SU-DHL-6 (cell line): ENCODE results near the gene SAMSN1.
"Not testable (repeated sequence)": the region's sequence is repeated elsewhere in the genome, so short reads cannot be mapped to it uniquely, and the experiment has no call there.

Experiments used
- H2AFZ ChIP-seq: fragments of 200-600 bp; sonication (generic); 2 replicates; pipeline ENCODE4 v1.6.1; 2014; ENCODE audit warnings: low read depth, mild to moderate bottlenecking, moderate library complexity, mixed read lengths, antibody characterized with exemption, low read length; ENCODE audit not compliant: severe bottlenecking
- H3F3A ChIP-seq: fragments of 200-600 bp; shearing (Covaris generic); 2 replicates; pipeline ENCODE4 v1.6.0; 2016; ENCODE audit warnings: antibody characterized with exemption, mild to moderate bottlenecking; ENCODE audit not compliant: insufficient read depth
- H3K27ac ChIP-seq: fragments of 200-600 bp; sonication (generic); 2 replicates; pipeline ENCODE4 v1.5.1; 2016; ENCODE audit warnings: low read depth, mild to moderate bottlenecking, low read length, moderate library complexity, mixed read lengths
- H3K27me3 ChIP-seq: fragments of 200-600 bp; sonication (generic), shearing (Covaris generic); 2 replicates; pipeline ENCODE4 v1.6.0; 2014; ENCODE audit warnings: mild to moderate bottlenecking, low read length
- H3K36me3 ChIP-seq: fragments of 200-600 bp; sonication (generic); 2 replicates; pipeline ENCODE4 v1.6.1; 2014; ENCODE audit warnings: mild to moderate bottlenecking, low read length, mixed read lengths
- H3K4me2 ChIP-seq: fragments of 300-600, 200-600 bp; shearing (Covaris generic), sonication (generic); 2 replicates; pipeline ENCODE4 v1.6.0; 2014; ENCODE audit warnings: low read length, low read depth, mild to moderate bottlenecking; ENCODE audit not compliant: poor library complexity, severe bottlenecking
- H3K4me3 ChIP-seq: fragments of 200-600 bp; sonication (generic); 2 replicates; pipeline ENCODE4 v1.5.1; 2014; ENCODE audit warnings: antibody characterized with exemption, low read length, mild to moderate bottlenecking, mixed read lengths; ENCODE audit not compliant: insufficient read depth, poor library complexity, severe bottlenecking
- H3K79me2 ChIP-seq: fragments of 200-600 bp; sonication (generic); 2 replicates; pipeline ENCODE4 v1.6.1; 2014; ENCODE audit warnings: mild to moderate bottlenecking, low read length, moderate library complexity; ENCODE audit not compliant: insufficient read depth
- H3K9ac ChIP-seq: fragments of 200-600 bp; sonication (generic); 2 replicates; pipeline ENCODE4 v1.7.0; 2014; ENCODE audit warnings: mild to moderate bottlenecking, low read length
- H3K9me2 ChIP-seq: fragments of 200-600 bp; sonication (generic); replicated peaks from 2 replicates; pipeline ENCODE4 v1.6.1; 2014; ENCODE audit warnings: low read length; ENCODE audit not compliant: insufficient read depth
- H3K9me3 ChIP-seq: fragments of 200-600 bp; sonication (generic); 2 replicates; pipeline ENCODE4 v1.6.1; 2014; ENCODE audit warnings: low read length, mixed read lengths; ENCODE audit not compliant: insufficient read depth
- H4K20me1 ChIP-seq: fragments of 200-600 bp; sonication (generic); 2 replicates; pipeline ENCODE4 v1.6.1; 2014; ENCODE audit warnings: low read depth, mild to moderate bottlenecking, antibody characterized with exemption, low read length, moderate library complexity, mixed read lengths
- EZH2phosphoT487 ChIP-seq: fragments of 200-600 bp; sonication (generic), shearing (Covaris generic); conservative IDR thresholded peaks from 2 replicates; pipeline ENCODE4 v1.6.1; 2018; ENCODE audit warnings: mild to moderate bottlenecking, antibody characterized with exemption, low read length, moderate library complexity, mixed read lengths
- TF ChIP-seq, protein P1 (sequence below): fragments of 200-600 bp; sonication (generic); IDR thresholded peaks from one replicate; pipeline ENCODE4 v1.5.1; 2017; ENCODE audit warnings: antibody characterized with exemption, mild to moderate bottlenecking, low read length, moderate library complexity; ENCODE audit not compliant: insufficient read depth, poor library complexity, severe bottlenecking

SAMSN1 gene

DNA sequence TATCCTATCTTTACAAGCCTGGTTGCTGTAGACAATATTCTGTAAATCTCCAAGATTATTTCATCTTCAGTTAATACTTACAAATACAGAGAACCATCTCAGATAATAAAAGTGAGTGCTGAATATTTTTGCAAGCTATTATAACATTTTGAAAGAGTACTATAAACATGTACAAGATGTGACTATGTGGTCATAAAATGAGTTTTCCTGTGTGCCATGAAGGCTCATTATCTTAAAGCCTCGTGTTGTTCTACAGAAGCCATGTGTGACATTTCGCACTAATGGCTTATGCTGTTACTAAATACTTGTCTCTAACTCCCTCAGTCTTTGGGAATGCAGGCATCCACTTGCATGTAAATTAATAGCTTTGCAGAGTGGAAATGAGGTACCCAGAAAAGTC, 48.3 kb downstream of the SAMSN1 start:
- H3K27ac ChIP-seq: no peak overlapping the region
- no peaks in the 10 kb centered on the region for H3F3A ChIP-seq
- no peaks in the 10 kb centered on the region for H4K20me1 ChIP-seq
- H2AFZ ChIP-seq: no peak overlapping the region
- TF ChIP-seq, protein P1, sequence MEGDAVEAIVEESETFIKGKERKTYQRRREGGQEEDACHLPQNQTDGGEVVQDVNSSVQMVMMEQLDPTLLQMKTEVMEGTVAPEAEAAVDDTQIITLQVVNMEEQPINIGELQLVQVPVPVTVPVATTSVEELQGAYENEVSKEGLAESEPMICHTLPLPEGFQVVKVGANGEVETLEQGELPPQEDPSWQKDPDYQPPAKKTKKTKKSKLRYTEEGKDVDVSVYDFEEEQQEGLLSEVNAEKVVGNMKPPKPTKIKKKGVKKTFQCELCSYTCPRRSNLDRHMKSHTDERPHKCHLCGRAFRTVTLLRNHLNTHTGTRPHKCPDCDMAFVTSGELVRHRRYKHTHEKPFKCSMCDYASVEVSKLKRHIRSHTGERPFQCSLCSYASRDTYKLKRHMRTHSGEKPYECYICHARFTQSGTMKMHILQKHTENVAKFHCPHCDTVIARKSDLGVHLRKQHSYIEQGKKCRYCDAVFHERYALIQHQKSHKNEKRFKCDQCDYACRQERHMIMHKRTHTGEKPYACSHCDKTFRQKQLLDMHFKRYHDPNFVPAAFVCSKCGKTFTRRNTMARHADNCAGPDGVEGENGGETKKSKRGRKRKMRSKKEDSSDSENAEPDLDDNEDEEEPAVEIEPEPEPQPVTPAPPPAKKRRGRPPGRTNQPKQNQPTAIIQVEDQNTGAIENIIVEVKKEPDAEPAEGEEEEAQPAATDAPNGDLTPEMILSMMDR: no peak
- TF ChIP-seq EZH2phosphoT487: no peak
- peaks cover 44% of the 10 kb centered on the region for H3K36me3 ChIP-seq
- no peak overlapping the region for H3K4me2 ChIP-seq
- H3K9me3 ChIP-seq: no peaks in the 10 kb centered on the region
- no peak overlapping the region for H3K4me3 ChIP-seq
- no peaks in the 10 kb centered on the region for H3K79me2 ChIP-seq
- H3K27me3 ChIP-seq: no peaks in the 10 kb centered on the region
- no peak overlapping the region for H3K9ac ChIP-seq
- no peaks in the 10 kb centered on the region for H3K9me2 ChIP-seq

DNA sequence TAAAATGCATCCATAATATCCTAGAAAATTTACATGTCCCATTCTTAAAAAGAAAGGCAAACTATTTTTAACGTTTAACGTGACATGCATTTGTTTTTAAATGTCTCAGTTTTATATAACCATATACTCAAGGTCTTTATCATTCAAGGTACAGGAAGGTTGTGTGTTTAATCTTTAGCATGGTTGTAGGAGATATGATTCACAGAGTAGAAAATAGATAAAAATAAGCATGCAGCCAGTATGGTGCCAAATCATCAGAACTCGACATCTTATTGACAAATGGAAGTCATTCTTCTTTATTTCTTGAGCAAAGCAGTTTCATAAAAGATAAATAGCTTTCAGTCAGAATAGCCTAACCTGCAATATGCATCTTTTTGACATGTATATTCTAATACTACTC, 51.0 kb downstream of the SAMSN1 start:
- Histone ChIP-seq H3K27ac (no peak overlapping the region), H3F3A (no peaks in the 10 kb centered on the region), H3K9ac (no peak overlapping the region), H3K9me2 (no peaks in the 10 kb centered on the region), H3K9me3 (no peaks in the 10 kb centered on the region), H4K20me1 (no peaks in the 10 kb centered on the region), H3K79me2 (no peaks in the 10 kb centered on the region), H3K4me3 (no peak overlapping the region), H3K4me2 (no peak overlapping the region), H2AFZ (no peak overlapping the region), H3K27me3 (no peaks in the 10 kb centered on the region), H3K36me3 (peaks cover 35% of the 10 kb centered on the region)
- TF ChIP-seq, protein P1: no peak
- no peak for TF ChIP-seq EZH2phosphoT487

DNA sequence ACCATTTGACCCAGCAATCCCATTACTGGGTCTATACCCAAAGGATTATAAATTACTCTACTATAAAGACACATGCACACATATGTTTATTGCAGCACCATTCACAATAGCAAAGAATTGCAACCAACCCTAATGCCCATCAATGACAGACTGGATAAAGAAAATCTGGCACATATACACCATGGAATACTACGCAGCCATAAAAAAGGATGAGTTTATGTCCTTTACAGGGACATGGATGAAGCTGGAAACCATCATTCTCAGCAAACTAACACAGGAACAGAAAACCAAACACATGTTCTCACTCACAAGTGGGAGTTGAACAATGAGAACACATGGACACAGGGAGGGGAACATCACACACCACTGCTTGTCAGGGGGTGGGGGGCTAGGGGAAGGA, 51.9 kb downstream of the SAMSN1 start:
- H3K9me3 ChIP-seq, H3K9me2 ChIP-seq, H3K9ac ChIP-seq, H3K27me3 ChIP-seq, H3F3A ChIP-seq, H3K27ac ChIP-seq, H2AFZ ChIP-seq, H3K4me2 ChIP-seq, H4K20me1 ChIP-seq, H3K4me3 ChIP-seq, H3K79me2 ChIP-seq: not testable (repeated sequence)
- H3K36me3 ChIP-seq: peaks cover 31% of the 10 kb centered on the region

DNA sequence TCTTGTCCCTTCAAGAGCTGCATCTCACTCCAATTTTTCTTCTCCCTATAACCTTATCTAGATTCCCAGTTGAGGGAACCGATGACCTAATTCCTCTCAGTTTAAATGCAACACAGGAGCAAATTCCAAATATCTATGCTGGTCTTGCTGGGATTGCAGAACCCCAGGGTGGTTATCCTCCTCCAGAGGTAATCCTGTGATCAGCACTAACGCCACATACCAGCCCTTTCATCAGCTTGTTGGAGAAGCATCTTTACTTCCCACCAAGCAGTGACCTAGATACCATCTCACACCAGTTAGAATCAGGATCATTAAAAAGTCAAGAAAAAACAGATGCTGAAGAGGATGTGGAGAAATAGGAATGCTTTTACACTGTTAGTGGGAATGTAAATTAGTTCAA, 52.4 kb downstream of the SAMSN1 start:
- no peak overlapping the region for H3K4me3 ChIP-seq

More for the DNA sequence above, 52.4 kb downstream of the SAMSN1 start:
- TF ChIP-seq, protein P1: no peak
- TF ChIP-seq EZH2phosphoT487: no peak
- Histone ChIP-seq H3K27ac (no peak overlapping the region), H3K9me2 (no peaks in the 10 kb centered on the region), H3K79me2 (no peaks in the 10 kb centered on the region), H3K9ac (no peak overlapping the region), H2AFZ (no peak overlapping the region), H3K4me2 (no peak overlapping the region), H3K27me3 (no peaks in the 10 kb centered on the region), H3K9me3 (no peaks in the 10 kb centered on the region), H3K36me3 (peaks cover 30% of the 10 kb centered on the region), H3F3A (no peaks in the 10 kb centered on the region), H4K20me1 (no peaks in the 10 kb centered on the region)
